SK-N-SH (cell line): ENCODE data around the gene AVPI1. TPM values are rescaled to one million over a fixed set of nuclear protein-coding genes. Genes with fewer than 3 reads are reported as not detected.
"Not testable (repeated sequence)": the region's sequence is repeated elsewhere in the genome, so short reads cannot be mapped to it uniquely, and the experiment has no call there.

Experiments used
- CTCF ChIA-PET: fragments of 300-600, 350-600 bp; formaldehyde crosslinking; extraction: SDS; loops from one replicate; lab custom pipeline; 2021; lab: Yijun Ruan, JAX
- POLR2A ChIA-PET: fragments of 350-600 bp; sonication (Branson Sonifier 250); formaldehyde crosslinking; extraction: SDS; loops from one replicate; lab custom pipeline; 2020; ENCODE audit warnings: antibody characterized with exemption, inconsistent platforms; lab: Yijun Ruan, JAX
- DNase-seq: peaks from one replicate; pipeline ENCODE4 v3.0.0; 2012
- H2AFZ ChIP-seq: fragments of 200-600 bp; sonication (generic); 2 replicates; pipeline ENCODE4 v1.8.1; 2016; ENCODE audit warnings: antibody characterized with exemption, mild to moderate bottlenecking, low read depth
- H3F3A ChIP-seq: fragments of 200-600 bp; sonication (generic); replicated peaks from 2 replicates; pipeline ENCODE3; 2016; ENCODE audit warnings: antibody characterized with exemption, mild to moderate bottlenecking; ENCODE audit not compliant: insufficient read depth
- H3K27ac ChIP-seq, 2 experiments: fragments of 200-500 bp in 1 of 2; fragments of 200-600 bp in 1 of 2; sonication (Bioruptor generic) in 1 of 2; sonication (generic), shearing (Covaris generic) in 1 of 2; 2 replicates each; pipeline versions ENCODE4 v1.5.1 to v1.6.1; 2014 to 2016; ENCODE audit warnings: low read depth in 2 of 2, inconsistent platforms in 1 of 2, low read length in 1 of 2, mild to moderate bottlenecking in 1 of 2, mixed read lengths in 1 of 2
- H3K27me3 ChIP-seq: fragments of 200-600 bp; sonication (generic), shearing (Covaris generic); 2 replicates; pipeline ENCODE4 v1.6.1; 2016; ENCODE audit warnings: mixed run types; ENCODE audit not compliant: insufficient read depth
- H3K36me3 ChIP-seq, 2 experiments: fragments of 200-500 bp in 1 of 2; fragments of 200-600 bp in 1 of 2; sonication (Bioruptor generic) in 1 of 2; sonication (generic) in 1 of 2; replicated peaks in 1 of 2; 2 replicates each; pipeline versions ENCODE3 to v1.5.1; 2014 to 2016; ENCODE audit warnings: low read length in 1 of 2, mild to moderate bottlenecking in 1 of 2; ENCODE audit not compliant: insufficient read depth in 2 of 2, control insufficient read depth in 1 of 2
- H3K4me1 ChIP-seq, 2 experiments: fragments of 200-500 bp in 1 of 2; fragments of 200-600 bp in 1 of 2; sonication (Bioruptor generic) in 1 of 2; sonication (generic), shearing (Covaris generic) in 1 of 2; 2 replicates each; pipeline versions ENCODE4 v1.5.1 to v1.6.1; 2014 to 2016; ENCODE audit warnings: low read depth in 1 of 2, low read length in 1 of 2, mixed run types in 1 of 2; ENCODE audit not compliant: insufficient read depth in 2 of 2, control insufficient read depth in 1 of 2
- H3K4me2 ChIP-seq: fragments of 200-600 bp; sonication (generic), shearing (Covaris generic); 2 replicates; pipeline ENCODE4 v1.6.1; 2017; ENCODE audit warnings: mixed run types
- H3K4me3 ChIP-seq, 2 experiments: fragments of 200-500 bp in 1 of 2; fragments of 200-600 bp in 1 of 2; sonication (Bioruptor generic) in 1 of 2; sonication (generic), shearing (Covaris generic) in 1 of 2; 2 replicates each; pipeline versions ENCODE4 v1.5.1 to v1.8.1; 2014 to 2016; ENCODE audit warnings: low read depth in 2 of 2, inconsistent platforms in 1 of 2, low read length in 1 of 2, mild to moderate bottlenecking in 1 of 2, mixed read lengths in 1 of 2, moderate library complexity in 1 of 2
- H3K79me2 ChIP-seq: fragments of 200-600 bp; sonication (generic); 2 replicates; pipeline ENCODE4 v1.8.1; 2017; ENCODE audit warnings: mild to moderate bottlenecking; ENCODE audit not compliant: insufficient read depth
- H3K9ac ChIP-seq: fragments of 200-600 bp; sonication (generic); 2 replicates; pipeline ENCODE4 v1.6.1; 2017; ENCODE audit warnings: mixed run types
- H3K9me2 ChIP-seq: fragments of 200-600 bp; sonication (generic); 2 replicates; pipeline ENCODE4 v1.6.1; 2017; ENCODE audit warnings: mixed run types
- H3K9me3 ChIP-seq: fragments of 200-600 bp; sonication (generic); 2 replicates; pipeline ENCODE4 v1.6.1; 2017; ENCODE audit warnings: mixed run types, mild to moderate bottlenecking, moderate library complexity
- H4K20me1 ChIP-seq: fragments of 200-600 bp; sonication (generic); 2 replicates; pipeline ENCODE4 v1.6.1; 2017; ENCODE audit warnings: mild to moderate bottlenecking, mixed run types; ENCODE audit not compliant: insufficient read depth
- CHD2 ChIP-seq: fragments of 150-350 bp; IDR thresholded peaks from 2 replicates; pipeline ENCODE4 v1.6.1; 2018; ENCODE audit warnings: low read length; ENCODE audit not compliant: partially characterized antibody
- CTCF ChIP-seq: fragments of 200-600 bp; sonication (generic); IDR thresholded peaks from 2 replicates; pipeline ENCODE4 v1.6.1; 2017; ENCODE audit warnings: antibody characterized with exemption, mild to moderate bottlenecking, moderate library complexity
- ELF1 ChIP-seq: IDR thresholded peaks from 2 replicates; pipeline ENCODE4 v1.4.0; 2012
- EZH2phosphoT487 ChIP-seq: fragments of 200-600 bp; sonication (generic); IDR thresholded peaks from 2 replicates; pipeline ENCODE4 v1.6.1; 2017; ENCODE audit warnings: low read depth, mixed run types, mild to moderate bottlenecking, antibody characterized with exemption, moderate library complexity, borderline replicate concordance
- FOSL2 ChIP-seq: IDR thresholded peaks from 2 replicates; pipeline ENCODE4 v1.4.0; 2012; ENCODE audit warnings: low read depth, mild to moderate bottlenecking, moderate library complexity, borderline replicate concordance
- GATA2 ChIP-seq: sonication (generic); formaldehyde crosslinking; IDR thresholded peaks from 2 replicates; pipeline ENCODE4 v1.5.0; 2020; ENCODE audit warnings: mild to moderate bottlenecking, missing genetic modification reagents
- JUND ChIP-seq: IDR thresholded peaks from 2 replicates; pipeline ENCODE4 v1.4.0; 2012
- MXI1 ChIP-seq: IDR thresholded peaks from 2 replicates; pipeline ENCODE4 v1.6.1; 2012; ENCODE audit warnings: mild to moderate bottlenecking, low read depth, low read length, improper control_type of control experiment
- NFIC ChIP-seq: IDR thresholded peaks from 2 replicates; pipeline ENCODE4 v1.4.0; 2012; ENCODE audit warnings: borderline replicate concordance
- RAD21 ChIP-seq: IDR thresholded peaks from 2 replicates; pipeline ENCODE4 v1.6.1; 2012; ENCODE audit warnings: mild to moderate bottlenecking, low read length
- REST ChIP-seq: IDR thresholded peaks from 2 replicates; pipeline ENCODE4 v1.6.1; 2012; ENCODE audit warnings: mild to moderate bottlenecking, low read depth, low read length, moderate library complexity
- RFX5 ChIP-seq: IDR thresholded peaks from 2 replicates; pipeline ENCODE4 v1.6.1; 2012; ENCODE audit warnings: mild to moderate bottlenecking, improper control_type of control experiment, low read length
- RXRA ChIP-seq: IDR thresholded peaks from 2 replicates; pipeline ENCODE4 v1.4.0; 2012; ENCODE audit warnings: low read depth, mild to moderate bottlenecking, borderline replicate concordance
- SIN3A ChIP-seq: IDR thresholded peaks from 2 replicates; pipeline ENCODE4 v1.6.1; 2012; ENCODE audit warnings: low read depth, mild to moderate bottlenecking, low read length, moderate library complexity, borderline replicate concordance
- TCF12 ChIP-seq: IDR thresholded peaks from 2 replicates; pipeline ENCODE4 v1.4.0; 2012
- USF1 ChIP-seq: IDR thresholded peaks from 2 replicates; pipeline ENCODE4 v1.4.0; 2012; ENCODE audit warnings: low read depth, borderline replicate concordance
- USF2 ChIP-seq: fragments of 150-350 bp; IDR thresholded peaks from 2 replicates; pipeline ENCODE4 v1.6.1; 2017; ENCODE audit warnings: antibody characterized with exemption, low read length, low read depth, borderline replicate concordance
- YY1 ChIP-seq: IDR thresholded peaks from 2 replicates; pipeline ENCODE4 v1.4.0; 2012; ENCODE audit warnings: low read depth, mild to moderate bottlenecking
- WGBS: methylation state at CpG from one replicate; pipeline ENCODE4 v1.1.6; 2017; ENCODE audit warnings: low lambda C conversion rate; 5-methylcytosine and 5-hydroxymethylcytosine counted together
- polyA plus RNA-seq, 3 experiments: library from polyadenylated mRNA; depleted of rRNA; stranded (reverse); fragments of >200 nt; gene quantifications; 2 replicates each; pipeline ENCODE4 v1.2.3, GENCODE V29; 2012

The AVPI1 gene
- polyA plus RNA-seq, 1 of the 3 experiments (the other 2 are of a cell fraction): 6.3 TPM

- Histone ChIP-seq H3K9me3 (no peaks in the 10 kb centered on the region), H3K27me3 (no peaks in the 10 kb centered on the region), H3K4me3 (peak overlapping the region in 1 of 2 experiments; percentile 16; a peak in 1 of 4 replicates), H3F3A (peaks cover 20% of the 10 kb centered on the region), H4K20me1 (no peaks in the 10 kb centered on the region), H3K36me3 (peaks cover 0 to 2% of the 10 kb centered on the region in 2 experiments), H3K79me2 (peaks cover 15% of the 10 kb centered on the region; the same call in 1 of the 2 replicates), H3K9me2 (no peaks in the 10 kb centered on the region), H3K4me2 (peak overlapping the region; percentile 97), H3K4me1 (peaks cover 32 to 33% of the 10 kb centered on the region in 2 experiments; a peak in 3 of 4 replicates), H2AFZ (no peak overlapping the region), H3K27ac (peak overlapping the region in 1 of 2 experiments; percentile 11; a peak in 1 of 4 replicates), H3K9ac (no peak overlapping the region)
- no peak for TF ChIP-seq NFIC
- TF ChIP-seq RFX5: no peak
- TF ChIP-seq EZH2phosphoT487: no peak
- no peak for TF ChIP-seq USF2
- no peak for TF ChIP-seq GATA2 (CRISPR knock-in tag)
- no peak for TF ChIP-seq USF1
- no peak for TF ChIP-seq YY1
- no peak for TF ChIP-seq CHD2
- TF ChIP-seq MXI1: no peak
- no peak for TF ChIP-seq SIN3A
- no peak for TF ChIP-seq TCF12
- no peak for TF ChIP-seq RAD21
- no peak for TF ChIP-seq JUND
- TF ChIP-seq CTCF: no peak
- no peak for TF ChIP-seq RXRA
- no peak for TF ChIP-seq ELF1
- TF ChIP-seq FOSL2: no peak
- TF ChIP-seq REST: no peak
- no peak for DNase-seq
- POLR2A ChIA-PET: interaction anchor here (2.7 kb wide), 1 partner anchor 29 kb away, joined by 21 read pairs; the partner anchor contains the start of gene MARVELD1
- WGBS: 69% methylated on average over 5 of the region's 5 CpGs
- CTCF ChIA-PET: interaction anchor here (1.9 to 8.1 kb wide), 4 partner anchors 8 to 113 kb away, joined by 10 to 60 read pairs (median 34); partner anchors contain the start of gene ANKRD2
Observed at GRCh38 chr10:97684866-97685394, 2.1 kb downstream of the AVPI1 start.

- H2AFZ ChIP-seq, DNase-seq, H3K27me3 ChIP-seq, H3K9me3 ChIP-seq, H3K36me3 ChIP-seq, H3K4me3 ChIP-seq, H3K9ac ChIP-seq, H4K20me1 ChIP-seq, H3K9me2 ChIP-seq: not testable (repeated sequence)
- H3K79me2 ChIP-seq: peaks cover 15% of the 10 kb centered on the region; the same call in 1 of the 2 replicates
- 78% methylated on average over 7 of the region's 7 CpGs for WGBS
- H3K27ac ChIP-seq: peak overlapping the region; percentile 11 to 72
- ChIA-PET POLR2A (interaction anchor here (0.6 to 1.4 kb wide), 5 partner anchors 15 to 145 kb away, joined by 4 to 6 read pairs (median 4); partner anchors contain the start of gene HOGA1), CTCF (interaction anchor here (1.0 to 8.1 kb wide), 7 partner anchors 9 to 112 kb away, joined by 4 to 42 read pairs (median 10); partner anchors contain the start of gene ANKRD2)
- H3K4me1 ChIP-seq: peaks cover 27 to 32% of the 10 kb centered on the region in 2 experiments; a peak in 3 of 4 replicates
- peak overlapping the region; percentile 97; the same call in 1 of the 2 replicates for H3K4me2 ChIP-seq
- H3F3A ChIP-seq: peaks cover 17% of the 10 kb centered on the region
Observed at GRCh38 chr10:97684368-97684713, 2.7 kb downstream of the AVPI1 start.
